ENCODE data around the gene UBE4B. TPM values are rescaled to one million over a fixed set of nuclear protein-coding genes. Genes with fewer than 3 reads are reported as not detected.
"Not testable (repeated sequence)": the region's sequence is repeated elsewhere in the genome, so short reads cannot be mapped to it uniquely, and the experiment has no call there.

UBE4B gene
- total RNA-seq, 1 experiment from 2014 or later = 40.3 TPM

GRCh38 chr1:10204003-10204642, 171.4 kb downstream of the UBE4B start:
- no peaks in the 10 kb centered on the region for H3K36me3 Mint-ChIP-seq (ENCODE audit: insufficient read depth, unreplicated experiment)
- H3K4me1 ChIP-seq = no peaks in the 10 kb centered on the region
- H3K4me3 Mint-ChIP-seq (ENCODE audit: unreplicated experiment) = no peak overlapping the region
- H3K36me3 ChIP-seq (ENCODE audit: control insufficient read depth, insufficient read depth, low read length) = no peaks in the 10 kb centered on the region
- ChIA-PET POLR2A (no interaction called here), CTCF (no interaction called here)
- H3K27me3 ChIP-seq (replicated peaks; ENCODE audit: control insufficient read depth, insufficient read depth, low read length) = no peaks in the 10 kb centered on the region
- no peaks in the 10 kb centered on the region for H3K9me3 ChIP-seq
- no peaks in the 10 kb centered on the region for H3K9me3 Mint-ChIP-seq (ENCODE audit: unreplicated experiment)
- H3K4me1 Mint-ChIP-seq (ENCODE audit: low read depth, unreplicated experiment) = no peaks in the 10 kb centered on the region
- intact Hi-C loops (cut with micrococcal nuclease; ENCODE audit: unreplicated experiment) = no loop called here
- H3K4me3 ChIP-seq (ENCODE audit: low read depth, low read length) = no peak overlapping the region
- BruUV-seq (replicated peaks) = no TSS peak
- no peak for DNase-seq
- no peak overlapping the region for H3K27ac Mint-ChIP-seq (ENCODE audit: unreplicated experiment)
- H3K27me3 Mint-ChIP-seq (ENCODE audit: insufficient read depth, unreplicated experiment) = no peaks in the 10 kb centered on the region
- TF ChIP-seq CTCF (IDR thresholded peaks at IDR 0.05; ENCODE audit: insufficient read depth in 1 of 2, low read depth in 1 of 2, low read length in 1 of 2, severe bottlenecking in 1 of 2, unreplicated experiment in 1 of 2) = no peak

- H3K9me3 Mint-ChIP-seq (ENCODE audit: unreplicated experiment); H3K27me3 Mint-ChIP-seq (ENCODE audit: insufficient read depth, unreplicated experiment); intact Hi-C loops (cut with micrococcal nuclease; ENCODE audit: unreplicated experiment); CTCF ChIA-PET; DNase-seq; H3K36me3 Mint-ChIP-seq (ENCODE audit: insufficient read depth, unreplicated experiment); POLR2A ChIA-PET; H3K4me3 ChIP-seq (ENCODE audit: low read depth, low read length); H3K4me3 Mint-ChIP-seq (ENCODE audit: unreplicated experiment); H3K4me1 ChIP-seq; H3K36me3 ChIP-seq (ENCODE audit: control insufficient read depth, insufficient read depth, low read length); H3K27ac Mint-ChIP-seq (ENCODE audit: unreplicated experiment); H3K9me3 ChIP-seq; H3K4me1 Mint-ChIP-seq (ENCODE audit: low read depth, unreplicated experiment); BruUV-seq (replicated peaks); H3K27me3 ChIP-seq (replicated peaks; ENCODE audit: control insufficient read depth, insufficient read depth, low read length): not testable (repeated sequence)
Measured at GRCh38 chr1:10205206-10205605, 172.4 kb downstream of the UBE4B start.

- ChIA-PET POLR2A (no interaction called here), CTCF (no interaction called here)
- H3K4me1 ChIP-seq = 0 out of 2 replicates have a peak, but pooled peaks cover 5% of the 10 kb centered on the region
- H3K36me3 ChIP-seq (ENCODE audit: control insufficient read depth, insufficient read depth, low read length) = no peaks in the 10 kb centered on the region
- peaks cover 14% of the 10 kb centered on the region for H3K36me3 Mint-ChIP-seq (ENCODE audit: insufficient read depth, unreplicated experiment)
- no peak overlapping the region for H3K4me3 Mint-ChIP-seq (ENCODE audit: unreplicated experiment)
- no peaks in the 10 kb centered on the region for H3K9me3 Mint-ChIP-seq (ENCODE audit: unreplicated experiment)
- H3K4me3 ChIP-seq (ENCODE audit: low read depth, low read length) = no peak overlapping the region
- intact Hi-C loops (cut with micrococcal nuclease; ENCODE audit: unreplicated experiment) = no loop called here
- no peak for DNase-seq
- no peak for TF ChIP-seq CTCF (IDR thresholded peaks at IDR 0.05; ENCODE audit: insufficient read depth in 1 of 2, low read depth in 1 of 2, low read length in 1 of 2, severe bottlenecking in 1 of 2, unreplicated experiment in 1 of 2)
- BruUV-seq (replicated peaks) = no TSS peak
- no peaks in the 10 kb centered on the region for H3K27me3 Mint-ChIP-seq (ENCODE audit: insufficient read depth, unreplicated experiment)
- no peak overlapping the region for H3K27ac Mint-ChIP-seq (ENCODE audit: unreplicated experiment)
- no peaks in the 10 kb centered on the region for H3K9me3 ChIP-seq
- H3K27me3 ChIP-seq (replicated peaks; ENCODE audit: control insufficient read depth, insufficient read depth, low read length) = no peaks in the 10 kb centered on the region
- peaks cover 11% of the 10 kb centered on the region for H3K4me1 Mint-ChIP-seq (ENCODE audit: low read depth, unreplicated experiment)
Measured at GRCh38 chr1:10207810-10208209, 175.1 kb downstream of the UBE4B start.

All from Caco-2 (cell line).